GM06990 (cell line): ENCODE results near the gene KCNJ6.

Experiments used
- DNase-seq: peaks from one replicate; pipeline ENCODE4 v3.0.0-alpha.2; 2011; ENCODE audit not compliant: insufficient read length; ENCODE audit errors: extremely low read depth
- H3K27me3 ChIP-seq: replicated peaks from 2 replicates; pipeline ENCODE4 v1.6.0; 2011; ENCODE audit warnings: low read length; ENCODE audit not compliant: control insufficient read depth, insufficient read depth
- H3K36me3 ChIP-seq: 2 replicates; pipeline ENCODE4 v1.5.1; 2011; ENCODE audit warnings: low read length; ENCODE audit not compliant: control insufficient read depth, insufficient read depth
- H3K4me3 ChIP-seq: replicated peaks from 2 replicates; pipeline ENCODE4 v1.5.1; 2011; ENCODE audit warnings: low read depth, mild to moderate bottlenecking, control low read depth, low read length
- TF ChIP-seq, protein P1 (sequence below): IDR thresholded peaks from 2 replicates; pipeline ENCODE4 v1.5.1; 2011; ENCODE audit warnings: low read length, control low read depth, mild to moderate bottlenecking, inconsistent platforms; ENCODE audit not compliant: insufficient read depth, poor library complexity, severe bottlenecking

The KCNJ6 gene

GRCh38 chr21:37915497-37915911 is 753 bp downstream of the KCNJ6 start:
- H3K4me3 ChIP-seq, result no peak overlapping the region
- H3K27me3 ChIP-seq, result no peaks in the 10 kb centered on the region; the same call in 1 of the 2 replicates
- TF ChIP-seq, protein P1, sequence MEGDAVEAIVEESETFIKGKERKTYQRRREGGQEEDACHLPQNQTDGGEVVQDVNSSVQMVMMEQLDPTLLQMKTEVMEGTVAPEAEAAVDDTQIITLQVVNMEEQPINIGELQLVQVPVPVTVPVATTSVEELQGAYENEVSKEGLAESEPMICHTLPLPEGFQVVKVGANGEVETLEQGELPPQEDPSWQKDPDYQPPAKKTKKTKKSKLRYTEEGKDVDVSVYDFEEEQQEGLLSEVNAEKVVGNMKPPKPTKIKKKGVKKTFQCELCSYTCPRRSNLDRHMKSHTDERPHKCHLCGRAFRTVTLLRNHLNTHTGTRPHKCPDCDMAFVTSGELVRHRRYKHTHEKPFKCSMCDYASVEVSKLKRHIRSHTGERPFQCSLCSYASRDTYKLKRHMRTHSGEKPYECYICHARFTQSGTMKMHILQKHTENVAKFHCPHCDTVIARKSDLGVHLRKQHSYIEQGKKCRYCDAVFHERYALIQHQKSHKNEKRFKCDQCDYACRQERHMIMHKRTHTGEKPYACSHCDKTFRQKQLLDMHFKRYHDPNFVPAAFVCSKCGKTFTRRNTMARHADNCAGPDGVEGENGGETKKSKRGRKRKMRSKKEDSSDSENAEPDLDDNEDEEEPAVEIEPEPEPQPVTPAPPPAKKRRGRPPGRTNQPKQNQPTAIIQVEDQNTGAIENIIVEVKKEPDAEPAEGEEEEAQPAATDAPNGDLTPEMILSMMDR, result no peak
- H3K36me3 ChIP-seq, result no peaks in the 10 kb centered on the region
- no peak for DNase-seq

GRCh38 chr21:37912616-37913015 is 3.6 kb downstream of the KCNJ6 start:
- DNase-seq, result no peak
- no peaks in the 10 kb centered on the region; the same call in 1 of the 2 replicates for H3K27me3 ChIP-seq
- TF ChIP-seq, protein P1, result no peak

GRCh38 chr21:37909936-37910335 is 6.3 kb downstream of the KCNJ6 start:
- Histone ChIP-seq H3K36me3 (no peaks in the 10 kb centered on the region), H3K27me3 (no peaks in the 10 kb centered on the region; the same call in 1 of the 2 replicates), H3K4me3 (no peak overlapping the region)
- no peak for DNase-seq
- TF ChIP-seq, protein P1, result no peak

More at GRCh38 chr21:37912616-37913015, 3.6 kb downstream of the KCNJ6 start:
- H3K4me3 ChIP-seq, result no peak overlapping the region
- H3K36me3 ChIP-seq, result no peaks in the 10 kb centered on the region

DNA sequence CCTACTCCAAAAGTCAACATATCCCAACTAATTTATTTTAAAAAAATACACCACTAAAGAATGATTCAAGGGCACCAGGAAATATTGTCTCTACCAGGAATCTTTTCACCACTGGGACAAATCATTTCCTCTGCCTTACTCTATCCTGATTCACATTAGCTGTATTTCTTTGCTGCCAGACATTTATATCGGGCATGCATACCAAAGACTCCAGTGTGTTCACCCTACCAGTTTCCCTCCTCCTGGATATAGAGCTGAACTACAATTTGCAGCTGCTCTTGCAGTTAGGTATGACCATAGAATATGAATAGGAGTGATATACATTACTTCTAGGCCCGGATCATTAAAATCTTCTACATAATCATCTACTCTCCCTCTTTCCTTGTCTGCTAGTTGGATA is 7.6 kb downstream of the KCNJ6 start:
- TF ChIP-seq, protein P1, result no peak
- Histone ChIP-seq H3K36me3 (no peaks in the 10 kb centered on the region), H3K4me3 (no peak overlapping the region), H3K27me3 (no peaks in the 10 kb centered on the region; the same call in 1 of the 2 replicates)
- no peak for DNase-seq

DNA sequence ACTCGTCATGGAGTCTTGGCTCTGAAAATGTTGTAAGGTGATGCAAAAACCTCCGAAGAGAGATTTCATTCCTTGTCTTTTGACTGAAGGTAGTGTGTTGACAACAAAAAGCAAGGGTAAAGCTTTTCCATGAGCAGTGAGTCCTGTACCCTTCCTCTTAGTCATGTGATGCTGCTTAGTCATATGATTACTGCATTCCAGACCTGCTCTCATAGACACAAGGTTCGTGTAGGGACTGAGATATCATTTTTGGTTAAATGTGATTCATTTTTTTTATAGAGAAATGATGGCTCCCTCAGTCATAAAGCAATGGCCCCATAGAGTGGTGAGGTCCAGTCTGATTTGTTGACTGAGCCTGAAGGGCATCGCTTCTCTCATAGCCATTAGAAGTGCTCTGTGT is 9.2 kb downstream of the KCNJ6 start:
- no peaks in the 10 kb centered on the region for H3K36me3 ChIP-seq
- no peak for DNase-seq
- no peaks in the 10 kb centered on the region; the same call in 1 of the 2 replicates for H3K27me3 ChIP-seq
- H3K4me3 ChIP-seq, result no peak overlapping the region
- TF ChIP-seq, protein P1, result no peak

DNA sequence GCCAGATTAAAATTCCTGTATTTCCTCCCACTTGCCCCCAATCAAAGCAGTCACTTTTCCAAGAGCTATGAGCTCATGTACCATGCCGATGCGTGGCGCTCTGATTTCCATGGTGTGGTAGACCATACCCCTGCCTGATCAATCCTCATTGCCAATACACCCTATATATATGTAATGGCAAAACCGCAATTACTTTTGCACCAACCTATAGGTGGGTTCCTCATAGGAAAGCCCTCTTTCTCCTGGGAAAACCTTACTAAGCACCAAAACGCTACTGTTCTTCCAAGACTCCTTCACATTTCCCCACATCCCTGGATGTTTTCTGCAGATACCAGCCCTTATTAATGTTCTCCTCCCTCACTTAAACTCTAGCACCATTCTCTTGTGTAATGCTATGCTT is 11.0 kb downstream of the KCNJ6 start:
- Histone ChIP-seq H3K36me3 (no peaks in the 10 kb centered on the region), H3K27me3 (no peaks in the 10 kb centered on the region; the same call in 1 of the 2 replicates), H3K4me3 (no peak overlapping the region)
- no peak for DNase-seq
- TF ChIP-seq, protein P1, result no peak
